LoVo (cell line): ENCODE data around the gene DISP3.
A peak's percentile ranks its signal among the peaks of the same experiment; 100 is the strongest.

Experiments
- DNase-seq: peaks from one replicate; pipeline ENCODE4 v3.0.0-alpha.2; 2016; ENCODE audit warnings: low spot score

The DISP3 gene

DNA sequence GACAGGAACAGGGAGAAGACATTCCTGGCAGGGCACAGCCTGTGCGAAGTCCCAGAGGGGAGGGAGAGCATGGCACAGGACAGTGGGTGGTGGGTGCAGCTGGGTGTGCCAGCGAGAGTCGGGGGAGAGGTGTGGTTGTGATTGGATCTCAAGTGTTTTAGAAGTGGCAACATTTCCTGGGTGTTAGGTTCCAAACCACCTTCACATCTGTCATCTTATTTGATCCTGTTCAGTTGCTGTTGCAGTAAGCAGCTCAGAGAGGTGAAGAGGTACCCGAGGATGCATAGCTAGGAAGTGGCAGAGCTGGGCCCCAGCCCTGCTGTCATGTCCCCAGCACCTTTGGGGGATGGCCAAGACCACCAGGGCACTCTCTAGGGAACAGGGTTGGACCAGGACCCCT, 22.0 kb upstream of the DISP3 start:
- no peak for DNase-seq

DNA sequence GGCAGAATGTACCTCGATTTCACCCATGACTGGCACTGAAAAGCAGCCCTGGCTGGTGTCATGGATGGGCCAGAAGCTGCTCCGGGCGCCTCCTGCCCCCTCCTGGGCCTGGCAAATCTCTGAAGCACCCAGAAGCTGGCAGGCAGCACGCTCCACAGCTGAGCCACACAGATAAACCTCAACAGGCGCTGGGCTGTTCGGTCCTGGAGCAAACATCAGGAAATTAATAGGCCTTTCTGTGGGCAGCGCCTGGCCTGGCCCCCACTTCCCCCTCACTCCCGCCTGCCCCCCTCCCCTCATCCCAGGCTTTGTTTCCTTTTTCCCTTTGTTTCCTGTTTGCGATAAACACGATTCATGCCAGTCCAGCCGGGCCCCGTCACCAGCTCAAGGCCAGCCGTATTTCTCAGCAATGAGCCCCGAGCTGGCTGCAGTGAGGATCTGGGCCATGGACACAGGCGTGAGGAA, 20.1 kb upstream of the DISP3 start:
- no peak for DNase-seq

DNA sequence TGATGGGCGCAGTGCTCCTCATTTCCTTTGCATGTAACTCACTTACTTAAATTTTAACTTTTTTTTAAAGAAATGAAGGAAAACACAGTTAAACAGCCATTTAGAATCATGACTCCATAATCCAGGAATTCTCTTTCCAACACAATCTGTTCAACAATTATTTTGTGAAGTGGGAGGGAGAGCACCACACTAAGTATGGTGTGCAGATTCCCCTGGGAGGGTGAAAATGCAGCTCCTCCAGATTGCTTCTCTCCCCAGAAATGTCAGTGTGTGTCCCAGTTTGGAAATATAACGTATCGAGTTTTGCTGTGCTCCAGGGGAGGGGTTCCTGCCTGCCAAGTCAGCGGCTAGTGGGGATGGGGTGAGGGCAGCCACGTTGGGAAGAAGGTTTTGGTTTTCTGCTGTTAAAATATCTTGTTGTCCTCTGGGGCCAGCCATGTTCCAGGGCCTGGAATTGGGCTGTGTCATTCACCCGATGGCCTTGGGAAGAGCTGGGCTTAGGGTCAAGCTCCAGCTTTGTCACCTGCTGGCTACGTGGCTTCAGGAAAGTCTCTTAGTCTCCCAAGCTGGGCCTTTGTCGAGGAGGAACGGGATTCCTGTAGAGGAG, 17.3 kb upstream of the DISP3 start:
- DNase-seq = no peak

GRCh38 chr1:11462224-11462923, 16.6 kb upstream of the DISP3 start:
- no peak for DNase-seq

GRCh38 chr1:11463177-11463576, 15.8 kb upstream of the DISP3 start:
- no peak for DNase-seq

GRCh38 chr1:11465307-11465706, 13.6 kb upstream of the DISP3 start:
- DNase-seq = no peak

DNA sequence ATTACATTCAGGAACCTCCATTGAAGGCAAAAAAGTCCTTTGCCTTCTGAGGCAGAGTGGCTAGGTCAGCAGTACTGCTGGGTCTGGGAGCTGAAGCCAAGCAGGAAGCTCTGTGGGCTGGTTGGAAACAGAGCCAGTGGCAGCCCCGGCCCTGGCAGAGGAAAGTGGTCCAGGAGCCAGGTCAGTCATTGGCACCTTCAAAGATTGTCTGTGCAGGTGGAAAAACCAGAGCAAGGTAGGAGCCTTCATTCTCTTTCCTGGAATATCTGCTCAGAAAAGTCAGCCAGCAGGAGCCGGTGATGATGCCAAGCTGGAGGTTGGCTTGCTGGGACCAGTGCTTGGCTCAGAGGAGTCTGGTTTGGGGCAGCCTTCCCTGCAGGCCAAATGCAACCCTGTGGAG, 12.5 kb upstream of the DISP3 start:
- DNase-seq = no peak

DNA sequence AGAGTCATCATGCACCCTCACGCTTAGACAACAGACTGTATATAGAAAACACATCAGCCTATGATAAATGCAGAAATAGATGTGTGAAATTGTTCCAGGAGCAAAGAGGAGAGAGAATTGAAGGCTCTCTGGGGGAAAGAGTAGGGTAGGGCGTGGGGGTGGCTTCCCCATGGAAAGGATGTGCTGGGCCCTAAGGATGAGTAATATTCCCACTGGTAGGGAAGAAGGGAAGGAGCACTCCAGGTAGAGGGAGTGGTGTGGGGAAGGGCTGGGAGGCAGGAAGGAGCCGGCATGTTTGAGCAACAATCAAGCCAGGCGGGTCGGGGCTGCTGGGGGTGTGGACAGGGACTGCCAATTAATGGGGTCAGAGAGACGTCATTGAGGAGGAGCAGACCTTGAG, 10.1 kb upstream of the DISP3 start:
- DNase-seq = no peak

DNA sequence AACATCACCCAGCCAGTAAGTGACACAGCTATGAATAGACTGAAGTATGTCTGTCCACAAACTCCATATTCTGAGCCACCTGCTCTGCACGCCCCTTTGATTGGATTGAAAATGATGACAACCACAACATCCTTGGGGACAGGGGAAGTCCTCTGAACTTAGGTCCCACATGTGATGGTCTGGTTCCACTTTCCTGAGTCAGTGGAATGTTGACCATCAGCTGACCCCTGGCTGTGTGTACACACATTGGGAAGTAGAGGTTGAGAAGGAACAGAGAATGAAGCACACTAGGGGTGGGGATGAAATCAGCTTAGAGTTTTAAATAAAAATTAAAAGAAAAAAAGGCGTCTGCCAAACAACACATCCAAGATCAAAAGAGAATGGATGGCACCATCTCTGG, 8.0 kb upstream of the DISP3 start:
- DNase-seq = no peak

DNA sequence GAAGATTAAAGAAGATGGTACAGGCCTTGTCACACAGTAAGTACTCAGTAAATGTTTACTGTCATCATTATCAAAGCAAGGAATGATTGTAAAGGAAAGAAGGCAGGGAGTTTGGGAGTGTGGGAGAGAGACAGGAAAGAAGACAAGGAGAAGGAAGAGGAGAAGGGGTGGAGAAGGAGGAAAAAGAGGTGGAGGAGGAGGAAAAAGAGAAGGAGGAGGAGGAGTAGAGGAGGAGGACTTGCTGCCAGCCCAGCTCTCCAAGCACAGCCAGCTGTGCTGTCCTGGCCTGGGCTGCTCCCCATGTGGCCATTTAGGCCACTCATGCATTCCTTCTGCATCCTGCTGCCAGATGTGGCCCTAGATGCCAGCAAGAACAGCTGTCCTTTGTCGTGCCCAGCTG, 7.5 kb upstream of the DISP3 start:
- no peak for DNase-seq

- DNase-seq = no peak
These were observed 6.7 kb upstream of the DISP3 start for GRCh38 chr1:11472284-11472683.

- DNase-seq = no peak
These were observed 6.2 kb upstream of the DISP3 start for GRCh38 chr1:11472741-11473140.

DNA sequence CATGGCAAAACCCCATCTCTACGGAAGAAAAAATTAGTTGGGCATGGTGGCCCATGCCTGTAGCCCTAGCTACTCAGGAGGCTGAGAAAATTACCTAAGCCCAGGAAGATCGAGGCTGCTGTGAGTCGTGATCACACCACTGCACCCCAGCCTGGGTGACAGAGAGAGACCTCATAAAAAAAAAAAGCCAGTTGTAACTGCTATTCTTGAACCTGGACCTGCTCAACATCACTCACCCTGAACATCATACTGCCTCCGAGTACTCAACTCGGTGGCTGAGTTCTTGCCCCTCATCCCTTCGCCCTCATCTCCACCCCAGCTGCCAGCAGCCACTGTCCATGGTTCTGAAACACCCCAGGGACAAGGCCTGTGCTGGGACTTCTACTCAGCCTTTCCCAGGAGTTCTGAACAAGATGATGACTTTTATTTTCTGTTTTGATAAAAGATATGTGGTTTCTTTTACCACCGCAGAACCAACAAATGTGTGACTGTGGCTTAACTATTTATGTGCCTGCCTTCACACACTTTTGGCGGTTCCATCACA, 5.4 kb upstream of the DISP3 start:
- peak; percentile 8 for DNase-seq

DNA sequence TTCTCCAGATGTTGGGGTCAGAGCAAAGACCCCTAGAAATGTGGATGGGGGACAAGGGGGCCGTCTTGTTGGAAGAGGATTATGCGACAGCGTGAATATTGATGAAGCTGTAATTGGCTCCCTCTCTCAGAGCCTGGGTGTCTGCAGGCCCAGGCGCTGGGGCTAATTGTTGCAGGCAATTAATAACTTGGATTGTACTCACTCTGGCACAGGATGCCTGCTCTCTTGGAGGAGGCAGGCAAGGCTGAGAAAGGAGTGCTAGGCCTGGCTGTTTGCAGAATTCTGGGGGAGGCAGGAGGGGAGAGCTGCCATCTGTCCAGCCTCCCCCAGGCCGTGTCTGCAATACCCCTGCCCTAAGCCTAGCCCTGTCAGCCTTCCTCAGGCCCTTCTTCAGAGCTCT, 4.1 kb upstream of the DISP3 start:
- DNase-seq = no peak

DNA sequence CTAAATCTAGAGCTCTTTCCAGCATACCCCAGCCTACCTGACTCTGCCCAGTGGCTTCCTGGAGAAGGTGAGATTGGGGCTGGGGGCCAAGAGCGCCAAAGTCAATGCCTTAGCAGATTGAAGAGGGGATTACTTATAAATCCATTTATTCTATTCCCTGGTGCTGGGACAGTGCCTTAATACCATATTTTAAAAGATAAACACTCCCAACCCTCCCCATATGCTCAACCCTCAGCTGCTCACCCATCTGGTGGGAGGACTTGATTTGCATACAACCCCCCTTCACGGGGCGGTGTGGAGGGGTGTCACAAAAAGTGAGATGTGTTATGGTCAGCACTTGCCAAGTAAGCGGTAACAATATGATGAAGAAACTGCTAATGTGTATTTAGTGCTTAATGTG, 3.2 kb upstream of the DISP3 start:
- DNase-seq = no peak

- no peak for DNase-seq
These were observed 522 bp downstream of the DISP3 start for GRCh38 chr1:11479375-11479979.

- DNase-seq = no peak
These were observed 2.1 kb downstream of the DISP3 start for GRCh38 chr1:11481019-11481418.

DNA sequence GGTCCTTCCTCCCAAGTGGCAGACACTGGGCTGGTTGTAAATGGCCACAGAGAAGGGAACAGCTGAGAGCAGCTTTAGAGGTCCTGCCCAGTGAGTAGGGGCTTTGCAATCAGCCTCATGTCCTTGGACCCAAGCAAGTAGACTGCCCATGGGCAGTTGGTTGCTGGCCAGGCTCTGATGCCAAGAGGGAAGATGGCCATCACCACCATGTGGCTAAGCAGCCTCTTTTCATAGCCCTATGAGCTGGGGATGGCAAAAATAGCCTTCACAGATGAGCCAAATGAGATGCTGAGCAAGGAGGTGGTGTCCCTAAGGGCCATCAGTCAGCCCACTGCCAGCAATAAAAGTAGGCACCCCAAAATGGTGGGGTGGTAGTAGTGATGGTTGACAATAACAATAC, 3.2 kb downstream of the DISP3 start:
- DNase-seq = no peak

DNA sequence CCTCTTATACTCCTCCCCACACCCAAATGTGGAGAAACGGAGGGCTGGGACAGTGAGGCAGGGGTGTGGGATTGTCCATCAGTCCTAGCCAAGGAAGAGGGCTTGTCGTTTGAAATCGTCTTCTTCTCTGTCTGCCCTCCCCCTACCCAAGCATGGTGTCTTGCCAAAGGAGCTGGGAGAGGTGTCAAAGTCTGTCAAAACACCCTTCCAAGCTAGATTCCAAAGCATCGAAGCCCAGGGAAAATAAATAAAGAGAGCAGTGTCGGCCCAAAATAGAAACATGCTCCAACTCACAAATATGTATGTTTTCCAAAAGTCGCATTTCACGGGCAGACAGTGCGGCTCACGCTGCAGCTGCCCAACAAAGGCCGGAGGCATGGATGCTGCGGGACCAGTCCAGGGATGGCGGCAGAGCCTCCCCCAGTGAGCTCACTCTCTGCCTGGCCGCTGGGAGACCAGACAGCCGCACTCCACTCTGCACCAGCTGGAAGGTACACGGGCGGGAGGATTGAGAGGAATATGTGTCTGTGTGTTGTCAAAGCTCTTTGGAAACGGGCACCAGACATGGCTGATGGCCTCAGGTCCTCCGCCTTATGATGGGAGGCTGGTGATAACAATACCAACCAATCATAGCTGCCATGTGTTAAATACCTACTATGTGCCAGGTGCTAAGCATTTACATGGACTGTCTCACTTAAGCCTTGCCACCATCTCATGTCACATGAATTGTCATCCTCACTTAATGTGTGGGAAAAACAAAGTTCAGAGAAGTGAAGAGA, 3.9 kb downstream of the DISP3 start:
- no peak for DNase-seq

DNA sequence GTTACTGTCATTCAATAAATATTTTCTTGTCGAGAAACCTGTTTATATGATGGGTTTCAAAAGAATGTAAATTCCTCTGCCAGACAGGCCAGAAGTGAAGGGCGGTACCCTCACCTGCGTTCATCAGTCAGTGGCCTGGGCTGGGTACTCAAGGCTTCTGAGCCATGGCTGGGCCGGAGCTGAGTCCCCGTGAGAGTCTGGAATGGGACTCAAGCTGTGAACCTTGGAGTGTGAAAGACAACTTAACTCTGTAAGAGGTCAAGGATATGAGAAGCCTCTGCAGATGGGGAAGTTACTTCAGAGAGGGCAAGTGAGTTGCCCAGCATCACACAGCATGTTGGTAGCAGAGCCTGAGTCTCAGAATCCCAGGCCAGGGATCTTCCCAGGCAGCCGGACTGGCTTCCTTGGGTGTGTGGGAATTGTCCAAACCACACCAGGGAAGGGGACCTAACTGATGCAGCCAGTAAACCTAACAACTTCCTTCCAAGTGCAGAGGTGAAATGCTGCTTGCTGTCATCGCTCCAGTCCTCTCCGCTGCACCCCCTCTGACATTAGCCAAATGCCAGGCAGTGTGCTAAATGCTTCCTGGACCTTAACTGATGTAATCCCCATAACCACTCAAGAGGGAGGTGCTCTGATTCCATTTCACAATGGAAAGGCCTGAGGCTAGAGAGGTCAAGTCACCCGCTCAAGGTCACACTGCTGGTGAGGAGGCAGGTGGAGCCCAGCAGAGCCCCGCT, 4.8 kb downstream of the DISP3 start:
- no peak for DNase-seq

DNA sequence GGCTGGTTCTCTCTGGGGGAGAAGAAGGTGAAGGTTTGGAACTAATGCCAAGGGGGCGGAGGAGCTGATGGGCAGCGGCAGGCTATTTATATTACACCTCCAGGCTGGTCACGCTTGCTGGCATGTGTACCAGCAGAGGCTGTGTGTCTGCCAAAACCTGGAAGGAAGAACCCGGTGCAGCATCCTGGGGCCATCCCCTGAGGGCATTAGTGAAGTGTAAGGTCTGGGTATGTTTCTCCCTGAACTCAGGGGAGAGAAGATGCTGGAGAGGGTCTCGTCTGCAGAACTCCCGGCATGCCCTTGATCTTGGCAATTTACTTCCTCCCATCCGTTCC, 5.3 kb downstream of the DISP3 start:
- DNase-seq = no peak

GRCh38 chr1:11485191-11485590, 6.2 kb downstream of the DISP3 start:
- no peak for DNase-seq
